SU-DHL-6 (cell line): ENCODE measurements around the gene PTPRG.

Experiments
- H2AFZ ChIP-seq: fragments of 200-600 bp; sonication (generic); 2 replicates; pipeline ENCODE4 v1.6.1; 2014; ENCODE audit warnings: low read depth, mild to moderate bottlenecking, moderate library complexity, mixed read lengths, antibody characterized with exemption, low read length; ENCODE audit not compliant: severe bottlenecking
- H3F3A ChIP-seq: fragments of 200-600 bp; shearing (Covaris generic); 2 replicates; pipeline ENCODE4 v1.6.0; 2016; ENCODE audit warnings: antibody characterized with exemption, mild to moderate bottlenecking; ENCODE audit not compliant: insufficient read depth
- H3K27ac ChIP-seq: fragments of 200-600 bp; sonication (generic); 2 replicates; pipeline ENCODE4 v1.5.1; 2016; ENCODE audit warnings: low read depth, mild to moderate bottlenecking, low read length, moderate library complexity, mixed read lengths
- H3K27me3 ChIP-seq: fragments of 200-600 bp; sonication (generic), shearing (Covaris generic); 2 replicates; pipeline ENCODE4 v1.6.0; 2014; ENCODE audit warnings: mild to moderate bottlenecking, low read length
- H3K36me3 ChIP-seq: fragments of 200-600 bp; sonication (generic); 2 replicates; pipeline ENCODE4 v1.6.1; 2014; ENCODE audit warnings: mild to moderate bottlenecking, low read length, mixed read lengths
- H3K4me2 ChIP-seq: fragments of 300-600, 200-600 bp; shearing (Covaris generic), sonication (generic); 2 replicates; pipeline ENCODE4 v1.6.0; 2014; ENCODE audit warnings: low read length, low read depth, mild to moderate bottlenecking; ENCODE audit not compliant: poor library complexity, severe bottlenecking
- H3K4me3 ChIP-seq: fragments of 200-600 bp; sonication (generic); 2 replicates; pipeline ENCODE4 v1.5.1; 2014; ENCODE audit warnings: antibody characterized with exemption, low read length, mild to moderate bottlenecking, mixed read lengths; ENCODE audit not compliant: insufficient read depth, poor library complexity, severe bottlenecking
- H3K79me2 ChIP-seq: fragments of 200-600 bp; sonication (generic); 2 replicates; pipeline ENCODE4 v1.6.1; 2014; ENCODE audit warnings: mild to moderate bottlenecking, low read length, moderate library complexity; ENCODE audit not compliant: insufficient read depth
- H3K9ac ChIP-seq: fragments of 200-600 bp; sonication (generic); 2 replicates; pipeline ENCODE4 v1.7.0; 2014; ENCODE audit warnings: mild to moderate bottlenecking, low read length
- H3K9me2 ChIP-seq: fragments of 200-600 bp; sonication (generic); replicated peaks from 2 replicates; pipeline ENCODE4 v1.6.1; 2014; ENCODE audit warnings: low read length; ENCODE audit not compliant: insufficient read depth
- H3K9me3 ChIP-seq: fragments of 200-600 bp; sonication (generic); 2 replicates; pipeline ENCODE4 v1.6.1; 2014; ENCODE audit warnings: low read length, mixed read lengths; ENCODE audit not compliant: insufficient read depth
- H4K20me1 ChIP-seq: fragments of 200-600 bp; sonication (generic); 2 replicates; pipeline ENCODE4 v1.6.1; 2014; ENCODE audit warnings: low read depth, mild to moderate bottlenecking, antibody characterized with exemption, low read length, moderate library complexity, mixed read lengths
- EZH2phosphoT487 ChIP-seq: fragments of 200-600 bp; sonication (generic), shearing (Covaris generic); conservative IDR thresholded peaks from 2 replicates; pipeline ENCODE4 v1.6.1; 2018; ENCODE audit warnings: mild to moderate bottlenecking, antibody characterized with exemption, low read length, moderate library complexity, mixed read lengths
- TF ChIP-seq, protein P1 (sequence below): fragments of 200-600 bp; sonication (generic); IDR thresholded peaks from one replicate; pipeline ENCODE4 v1.5.1; 2017; ENCODE audit warnings: antibody characterized with exemption, mild to moderate bottlenecking, low read length, moderate library complexity; ENCODE audit not compliant: insufficient read depth, poor library complexity, severe bottlenecking

Gene PTPRG

DNA sequence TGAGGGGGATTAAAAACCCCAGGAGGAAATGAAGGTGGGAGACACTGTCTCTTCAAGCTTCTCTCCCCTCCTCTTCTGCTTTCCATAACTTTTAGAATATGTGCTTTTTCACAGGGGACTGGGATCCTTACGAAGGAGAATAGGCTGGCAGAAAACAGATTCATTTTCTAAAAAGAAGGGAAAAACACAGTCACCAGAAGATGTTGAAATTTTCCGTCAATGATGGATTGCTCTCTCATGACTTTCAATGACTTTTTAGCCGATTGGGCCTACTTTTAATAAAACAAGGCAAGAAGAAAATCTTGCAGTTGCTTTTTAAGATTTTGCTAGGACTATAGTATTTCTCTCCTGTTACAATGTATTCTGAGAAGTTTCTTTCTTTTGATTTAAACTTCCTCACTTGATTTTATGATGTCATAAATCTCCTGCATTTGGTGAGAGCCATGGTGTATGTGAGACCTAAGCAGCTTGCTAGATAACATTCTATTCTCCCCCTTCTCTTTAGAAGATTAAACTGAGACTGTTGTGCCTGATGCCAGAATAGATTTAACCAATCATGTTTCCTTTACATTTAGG is 570.7 kb downstream of the PTPRG start:
- H3K27me3 ChIP-seq: no peaks in the 10 kb centered on the region
- H3K4me3 ChIP-seq: no peak overlapping the region
- no peaks in the 10 kb centered on the region for H4K20me1 ChIP-seq
- no peaks in the 10 kb centered on the region for H3K36me3 ChIP-seq
- no peak for TF ChIP-seq EZH2phosphoT487
- TF ChIP-seq, protein P1, sequence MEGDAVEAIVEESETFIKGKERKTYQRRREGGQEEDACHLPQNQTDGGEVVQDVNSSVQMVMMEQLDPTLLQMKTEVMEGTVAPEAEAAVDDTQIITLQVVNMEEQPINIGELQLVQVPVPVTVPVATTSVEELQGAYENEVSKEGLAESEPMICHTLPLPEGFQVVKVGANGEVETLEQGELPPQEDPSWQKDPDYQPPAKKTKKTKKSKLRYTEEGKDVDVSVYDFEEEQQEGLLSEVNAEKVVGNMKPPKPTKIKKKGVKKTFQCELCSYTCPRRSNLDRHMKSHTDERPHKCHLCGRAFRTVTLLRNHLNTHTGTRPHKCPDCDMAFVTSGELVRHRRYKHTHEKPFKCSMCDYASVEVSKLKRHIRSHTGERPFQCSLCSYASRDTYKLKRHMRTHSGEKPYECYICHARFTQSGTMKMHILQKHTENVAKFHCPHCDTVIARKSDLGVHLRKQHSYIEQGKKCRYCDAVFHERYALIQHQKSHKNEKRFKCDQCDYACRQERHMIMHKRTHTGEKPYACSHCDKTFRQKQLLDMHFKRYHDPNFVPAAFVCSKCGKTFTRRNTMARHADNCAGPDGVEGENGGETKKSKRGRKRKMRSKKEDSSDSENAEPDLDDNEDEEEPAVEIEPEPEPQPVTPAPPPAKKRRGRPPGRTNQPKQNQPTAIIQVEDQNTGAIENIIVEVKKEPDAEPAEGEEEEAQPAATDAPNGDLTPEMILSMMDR: no peak
- no peak overlapping the region for H3K4me2 ChIP-seq
- no peaks in the 10 kb centered on the region for H3F3A ChIP-seq
- H2AFZ ChIP-seq: no peak overlapping the region
- no peaks in the 10 kb centered on the region for H3K9me2 ChIP-seq
- no peaks in the 10 kb centered on the region for H3K9me3 ChIP-seq
- H3K9ac ChIP-seq: no peak overlapping the region
- no peak overlapping the region for H3K27ac ChIP-seq
- no peaks in the 10 kb centered on the region for H3K79me2 ChIP-seq

DNA sequence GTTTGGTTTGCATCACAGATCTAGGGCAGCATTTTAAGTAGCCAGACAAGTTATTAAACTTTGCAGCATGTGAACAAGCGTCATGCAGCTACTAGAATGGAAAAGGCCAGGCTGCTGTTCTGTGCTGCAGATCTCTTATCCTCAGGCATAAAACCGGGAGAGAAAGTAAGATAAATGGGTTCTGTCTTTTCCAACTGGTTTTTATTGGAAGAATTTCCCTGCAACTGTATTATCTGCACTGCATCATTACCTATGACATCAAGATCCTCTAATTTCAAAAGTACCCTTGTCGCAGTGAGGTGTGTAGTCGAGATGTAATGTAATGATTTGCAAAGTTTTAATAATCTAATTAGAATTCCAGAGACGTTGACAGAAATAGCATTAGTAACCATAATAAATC is 571.6 kb downstream of the PTPRG start:
- no peaks in the 10 kb centered on the region for H3K27me3 ChIP-seq
- H3K9me2 ChIP-seq: no peaks in the 10 kb centered on the region
- no peak overlapping the region for H3K4me2 ChIP-seq
- no peaks in the 10 kb centered on the region for H4K20me1 ChIP-seq
- no peak overlapping the region for H3K27ac ChIP-seq
- TF ChIP-seq, protein P1: no peak
- TF ChIP-seq EZH2phosphoT487: no peak
- no peak overlapping the region for H3K4me3 ChIP-seq
- H2AFZ ChIP-seq: no peak overlapping the region
- H3K36me3 ChIP-seq: no peaks in the 10 kb centered on the region
- H3K9ac ChIP-seq: no peak overlapping the region
- no peaks in the 10 kb centered on the region for H3K9me3 ChIP-seq
- H3K79me2 ChIP-seq: no peaks in the 10 kb centered on the region
- no peaks in the 10 kb centered on the region for H3F3A ChIP-seq

DNA sequence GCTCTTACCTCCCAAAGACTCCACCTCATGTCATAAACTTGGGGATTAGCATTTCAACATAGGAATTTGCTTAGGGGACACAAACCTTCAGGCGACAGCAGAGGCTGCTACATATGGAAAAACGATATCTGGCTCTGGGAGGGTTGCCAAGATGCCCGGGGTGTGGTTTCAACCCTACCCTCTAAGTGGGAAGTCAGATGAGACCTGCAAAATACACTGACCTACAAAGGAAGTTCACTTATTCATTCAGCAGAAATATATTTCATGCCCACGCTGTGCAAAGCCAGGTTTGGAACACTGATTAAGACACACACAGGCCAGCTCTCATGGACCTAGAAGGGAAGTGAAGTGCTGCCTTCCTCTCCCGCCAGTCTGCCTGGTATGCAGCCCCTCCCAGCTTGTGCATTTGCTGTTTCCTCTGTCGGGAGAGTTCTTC is 572.7 kb downstream of the PTPRG start:
- no peaks in the 10 kb centered on the region for H3K79me2 ChIP-seq
- H3K4me2 ChIP-seq: no peak overlapping the region
- H3K9me3 ChIP-seq: no peaks in the 10 kb centered on the region
- H3K9me2 ChIP-seq: no peaks in the 10 kb centered on the region
- no peak overlapping the region for H3K27ac ChIP-seq
- H4K20me1 ChIP-seq: no peaks in the 10 kb centered on the region
- no peaks in the 10 kb centered on the region for H3F3A ChIP-seq
- H3K36me3 ChIP-seq: no peaks in the 10 kb centered on the region
- no peaks in the 10 kb centered on the region for H3K27me3 ChIP-seq
- H3K9ac ChIP-seq: no peak overlapping the region
- TF ChIP-seq EZH2phosphoT487: no peak
- TF ChIP-seq, protein P1: no peak
- H2AFZ ChIP-seq: no peak overlapping the region
- no peak overlapping the region for H3K4me3 ChIP-seq
